Osteocyte (in vitro differentiated cells): ENCODE data around the gene KIAA1217. TPM values are rescaled to one million over a fixed set of nuclear protein-coding genes. Genes with fewer than 3 reads are reported as not detected.

Experiments used
- DNase-seq: peaks from one replicate; pipeline ENCODE4 v3.0.0; 2021; ENCODE audit warnings: mixed read lengths; ENCODE audit not compliant: unreplicated experiment; ENCODE audit errors: extremely low spot score
- H3K27ac Mint-ChIP-seq: one replicate; pipeline ENCODE4 v1.8.0; 2021; ENCODE audit warnings: mild to moderate bottlenecking, mixed read lengths; ENCODE audit not compliant: unreplicated experiment
- H3K27me3 Mint-ChIP-seq: one replicate; pipeline ENCODE4 v1.8.0; 2021; ENCODE audit warnings: mixed read lengths; ENCODE audit not compliant: unreplicated experiment
- H3K36me3 Mint-ChIP-seq: one replicate; pipeline ENCODE4 v1.8.0; 2021; ENCODE audit warnings: mixed read lengths; ENCODE audit not compliant: unreplicated experiment
- H3K4me1 Mint-ChIP-seq: one replicate; pipeline ENCODE4 v1.8.0; 2021; ENCODE audit warnings: mixed read lengths; ENCODE audit not compliant: unreplicated experiment
- H3K4me3 Mint-ChIP-seq: one replicate; pipeline ENCODE4 v1.8.0; 2021; ENCODE audit warnings: mild to moderate bottlenecking, moderate library complexity, mixed read lengths; ENCODE audit not compliant: unreplicated experiment
- H3K9me3 Mint-ChIP-seq: one replicate; pipeline ENCODE4 v1.8.0; 2021; ENCODE audit warnings: mixed read lengths; ENCODE audit not compliant: unreplicated experiment
- CTCF ChIP-seq: fragments of 200-600 bp; sonication (generic); IDR thresholded peaks from 2 replicates; pipeline ENCODE4 v1.5.0; 2021; ENCODE audit warnings: antibody characterized with exemption, mild to moderate bottlenecking, moderate library complexity
- total RNA-seq: library from RNA; stranded (reverse); gene quantifications from 2 replicates; pipeline ENCODE4 v1.2.1, GENCODE V29; 2021

KIAA1217 gene
- total RNA-seq, 1 donor from 2014 or later: 2.8 TPM

- Mint-ChIP-seq H3K27ac (no peak overlapping the region), H3K36me3 (no peaks in the 10 kb centered on the region), H3K4me1 (peaks cover 22% of the 10 kb centered on the region), H3K9me3 (no peaks in the 10 kb centered on the region), H3K27me3 (peaks cover 15% of the 10 kb centered on the region), H3K4me3 (no peak overlapping the region)
- no peak for TF ChIP-seq CTCF
- DNase-seq: no peak
Observed at GRCh38 chr10:24381235-24382010, 172.5 kb downstream of the KIAA1217 start.

GRCh38 chr10:24382045-24382444, 173.1 kb downstream of the KIAA1217 start:
- peaks cover 10% of the 10 kb centered on the region for H3K27me3 Mint-ChIP-seq
- no peaks in the 10 kb centered on the region for H3K9me3 Mint-ChIP-seq
- no peak overlapping the region for H3K4me3 Mint-ChIP-seq
- H3K36me3 Mint-ChIP-seq: no peaks in the 10 kb centered on the region
- no peak for DNase-seq
- peaks cover 22% of the 10 kb centered on the region for H3K4me1 Mint-ChIP-seq
- no peak for TF ChIP-seq CTCF
- H3K27ac Mint-ChIP-seq: no peak overlapping the region

GRCh38 chr10:24382596-24382978, 173.6 kb downstream of the KIAA1217 start:
- Mint-ChIP-seq H3K4me1 (peaks cover 22% of the 10 kb centered on the region), H3K4me3 (no peak overlapping the region), H3K36me3 (no peaks in the 10 kb centered on the region), H3K27ac (no peak overlapping the region), H3K27me3 (peaks cover 10% of the 10 kb centered on the region), H3K9me3 (no peaks in the 10 kb centered on the region)
- no peak for DNase-seq
- no peak for TF ChIP-seq CTCF

GRCh38 chr10:24382979-24383663, 174.2 kb downstream of the KIAA1217 start:
- H3K36me3 Mint-ChIP-seq: no peaks in the 10 kb centered on the region
- peaks cover 7% of the 10 kb centered on the region for H3K27me3 Mint-ChIP-seq
- H3K4me3 Mint-ChIP-seq: no peak overlapping the region
- peak overlapping the region; percentile 61 for H3K27ac Mint-ChIP-seq
- no peaks in the 10 kb centered on the region for H3K9me3 Mint-ChIP-seq
- TF ChIP-seq CTCF: no peak
- peaks cover 22% of the 10 kb centered on the region for H3K4me1 Mint-ChIP-seq
- DNase-seq: no peak

GRCh38 chr10:24383681-24384106, 174.8 kb downstream of the KIAA1217 start:
- H3K27ac Mint-ChIP-seq: peak overlapping the region; percentile 61
- DNase-seq: peak; percentile 89
- H3K4me1 Mint-ChIP-seq: peaks cover 22% of the 10 kb centered on the region
- no peak overlapping the region for H3K4me3 Mint-ChIP-seq
- no peaks in the 10 kb centered on the region for H3K9me3 Mint-ChIP-seq
- H3K36me3 Mint-ChIP-seq: no peaks in the 10 kb centered on the region
- TF ChIP-seq CTCF: peak; percentile 47
- peaks cover 2% of the 10 kb centered on the region for H3K27me3 Mint-ChIP-seq
